ENCODE measurements around the gene VSTM4. TPM values are rescaled to one million over a fixed set of nuclear protein-coding genes. Genes with fewer than 3 reads are reported as not detected.

Gene VSTM4
- total and polyA plus RNA-seq, 2 donors (not counting 1 experiment from before 2014, with no cell fraction given) = 8.1 to 27.9 TPM

DNA sequence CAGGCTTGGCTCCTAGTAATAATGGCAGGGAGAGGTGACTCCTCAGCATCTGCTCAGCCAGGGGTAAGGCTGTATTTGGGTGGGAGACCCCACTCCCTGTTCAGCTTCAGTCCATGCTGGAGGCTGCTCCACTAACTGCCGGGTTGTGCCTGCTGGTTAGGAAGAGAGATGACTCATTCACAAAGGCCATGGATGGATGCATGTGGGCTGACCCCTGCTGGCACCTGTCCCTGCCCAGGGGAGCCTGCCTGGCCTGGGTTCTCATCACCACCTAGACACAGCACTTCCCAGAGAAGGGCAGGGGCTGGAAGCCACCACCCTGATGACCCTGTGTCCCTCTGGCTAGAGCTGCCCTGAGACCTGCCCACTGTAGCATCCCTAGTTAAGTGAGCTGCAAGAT is 59.0 kb downstream of the VSTM4 start:
- peak in 1 of 2 donors; percentile 12 for DNase-seq (ENCODE audit: low read depth in 2 of 2)
- Histone ChIP-seq H3K4me2 (ENCODE audit: extremely low read depth, insufficient read depth, low read length) (no peak overlapping the region), H2AFZ (ENCODE audit: low read length) (no peak overlapping the region), H4K20me1 (ENCODE audit: control insufficient read depth, extremely low read depth, insufficient read depth, low read length) (no peaks in the 10 kb centered on the region), H3K4me1 (ENCODE audit: control insufficient read depth, extremely low read depth, insufficient read depth, low read length) (peaks cover 5% of the 10 kb centered on the region), H3K27me3 (ENCODE audit: control insufficient read depth, insufficient read depth, low read length) (no peaks in the 10 kb centered on the region), H3K9ac (ENCODE audit: insufficient read depth, low read length) (no peak overlapping the region), H3K79me2 (ENCODE audit: control insufficient read depth, insufficient read depth, low read length) (no peaks in the 10 kb centered on the region), H3K27ac (ENCODE audit: insufficient read depth, low read length) (no peak overlapping the region), H3K36me3 (ENCODE audit: control insufficient read depth, insufficient read depth, low read length) (no peaks in the 10 kb centered on the region), H3K4me3 (replicated peaks in 1 of 4; ENCODE audit: control extremely low read depth in 1 of 4, insufficient read depth in 1 of 4, low read depth in 3 of 4, low read length in 4 of 4) (no peak overlapping the region), H3K9me3 (ENCODE audit: control insufficient read depth, insufficient read depth, low read depth, low read length) (no peaks in the 10 kb centered on the region)
- TF ChIP-seq EZH2 (IDR thresholded peaks at IDR 0.05; ENCODE audit: low read length, missing control alignments) = no peak
- TF ChIP-seq, protein P1, sequence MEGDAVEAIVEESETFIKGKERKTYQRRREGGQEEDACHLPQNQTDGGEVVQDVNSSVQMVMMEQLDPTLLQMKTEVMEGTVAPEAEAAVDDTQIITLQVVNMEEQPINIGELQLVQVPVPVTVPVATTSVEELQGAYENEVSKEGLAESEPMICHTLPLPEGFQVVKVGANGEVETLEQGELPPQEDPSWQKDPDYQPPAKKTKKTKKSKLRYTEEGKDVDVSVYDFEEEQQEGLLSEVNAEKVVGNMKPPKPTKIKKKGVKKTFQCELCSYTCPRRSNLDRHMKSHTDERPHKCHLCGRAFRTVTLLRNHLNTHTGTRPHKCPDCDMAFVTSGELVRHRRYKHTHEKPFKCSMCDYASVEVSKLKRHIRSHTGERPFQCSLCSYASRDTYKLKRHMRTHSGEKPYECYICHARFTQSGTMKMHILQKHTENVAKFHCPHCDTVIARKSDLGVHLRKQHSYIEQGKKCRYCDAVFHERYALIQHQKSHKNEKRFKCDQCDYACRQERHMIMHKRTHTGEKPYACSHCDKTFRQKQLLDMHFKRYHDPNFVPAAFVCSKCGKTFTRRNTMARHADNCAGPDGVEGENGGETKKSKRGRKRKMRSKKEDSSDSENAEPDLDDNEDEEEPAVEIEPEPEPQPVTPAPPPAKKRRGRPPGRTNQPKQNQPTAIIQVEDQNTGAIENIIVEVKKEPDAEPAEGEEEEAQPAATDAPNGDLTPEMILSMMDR (conservative IDR thresholded peaks at IDR 0.05 in 1 of 2, IDR thresholded peaks at IDR 0.05 in 1 of 2; ENCODE audit: low read depth in 1 of 2, low read length in 2 of 2) = no peak

DNA sequence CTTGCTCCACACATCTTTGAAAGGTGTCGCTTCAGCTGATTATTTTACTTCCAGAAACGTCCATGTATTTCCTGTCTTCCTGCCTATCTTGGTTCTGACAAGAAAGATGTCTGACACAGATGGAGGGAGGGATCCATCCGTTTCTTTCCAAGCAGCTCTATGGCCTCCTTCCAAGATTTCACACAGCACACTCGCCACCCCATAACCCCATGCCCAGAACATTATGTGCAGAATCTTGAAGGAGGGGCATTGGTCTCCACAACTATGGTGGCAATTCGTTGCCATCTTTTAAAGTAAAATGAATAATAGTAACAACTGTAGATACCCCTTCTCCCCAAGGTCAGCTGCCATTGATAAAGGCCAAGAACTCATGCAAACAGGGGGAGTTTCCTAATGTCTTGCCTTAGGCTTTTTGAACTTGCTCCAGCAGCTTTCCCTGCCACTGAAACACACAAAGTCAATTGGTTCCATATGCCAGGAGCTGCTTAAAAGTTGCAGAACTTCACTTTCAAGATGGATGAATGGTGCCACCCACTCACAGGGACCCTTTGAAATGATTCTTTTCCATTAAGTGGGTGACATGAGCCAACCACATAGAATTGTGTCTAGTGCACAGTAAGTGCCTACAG is 60.0 kb downstream of the VSTM4 start:
- DNase-seq (ENCODE audit: low read depth in 2 of 2) = no peak
- H3K9ac ChIP-seq (ENCODE audit: insufficient read depth, low read length) = no peak overlapping the region

DNA sequence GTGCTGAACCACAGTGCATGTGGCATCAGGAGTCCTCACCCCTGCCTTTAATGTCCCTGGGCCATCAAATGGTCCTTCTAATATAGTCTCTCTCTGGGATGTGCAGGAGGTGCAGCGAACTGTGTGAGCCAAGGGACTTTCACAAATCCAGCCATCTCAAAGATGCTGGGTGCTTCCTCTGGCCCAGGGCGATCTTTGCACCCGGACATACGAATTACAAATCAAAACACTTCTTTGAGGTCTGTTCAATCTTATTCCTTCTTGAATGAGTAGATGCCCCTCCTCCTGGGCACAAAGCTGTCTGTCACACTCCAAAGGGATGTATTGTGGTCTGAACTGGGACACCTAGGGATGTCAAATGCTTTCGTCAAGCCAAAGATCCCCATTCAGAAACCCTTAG is 60.6 kb downstream of the VSTM4 start:
- H3K4me3 ChIP-seq (replicated peaks in 1 of 4; ENCODE audit: control extremely low read depth in 1 of 4, insufficient read depth in 1 of 4, low read depth in 3 of 4, low read length in 4 of 4) = no peak overlapping the region
- no peak overlapping the region for H3K4me2 ChIP-seq (ENCODE audit: extremely low read depth, insufficient read depth, low read length)
- H3K27ac ChIP-seq (ENCODE audit: insufficient read depth, low read length) = no peak overlapping the region
- H3K9me3 ChIP-seq (ENCODE audit: control insufficient read depth, insufficient read depth, low read depth, low read length) = no peaks in the 10 kb centered on the region
- H2AFZ ChIP-seq (ENCODE audit: low read length) = no peak overlapping the region
- H3K79me2 ChIP-seq (ENCODE audit: control insufficient read depth, insufficient read depth, low read length) = no peaks in the 10 kb centered on the region
- TF ChIP-seq, protein P1 (conservative IDR thresholded peaks at IDR 0.05 in 1 of 2, IDR thresholded peaks at IDR 0.05 in 1 of 2; ENCODE audit: low read depth in 1 of 2, low read length in 2 of 2) = no peak
- no peak for TF ChIP-seq EZH2 (IDR thresholded peaks at IDR 0.05; ENCODE audit: low read length, missing control alignments)
- H4K20me1 ChIP-seq (ENCODE audit: control insufficient read depth, extremely low read depth, insufficient read depth, low read length) = no peaks in the 10 kb centered on the region
- H3K9ac ChIP-seq (ENCODE audit: insufficient read depth, low read length) = no peak overlapping the region
- peaks cover 5% of the 10 kb centered on the region for H3K4me1 ChIP-seq (ENCODE audit: control insufficient read depth, extremely low read depth, insufficient read depth, low read length)
- no peaks in the 10 kb centered on the region for H3K27me3 ChIP-seq (ENCODE audit: control insufficient read depth, insufficient read depth, low read length)
- no peak for DNase-seq (ENCODE audit: low read depth in 2 of 2)
- H3K36me3 ChIP-seq (ENCODE audit: control insufficient read depth, insufficient read depth, low read length) = no peaks in the 10 kb centered on the region

More for the DNA sequence above, 60.0 kb downstream of the VSTM4 start:
- H3K79me2 ChIP-seq (ENCODE audit: control insufficient read depth, insufficient read depth, low read length) = no peaks in the 10 kb centered on the region
- no peaks in the 10 kb centered on the region for H3K27me3 ChIP-seq (ENCODE audit: control insufficient read depth, insufficient read depth, low read length)
- H3K4me1 ChIP-seq (ENCODE audit: control insufficient read depth, extremely low read depth, insufficient read depth, low read length) = peaks cover 5% of the 10 kb centered on the region
- H3K4me2 ChIP-seq (ENCODE audit: extremely low read depth, insufficient read depth, low read length) = no peak overlapping the region
- H3K9me3 ChIP-seq (ENCODE audit: control insufficient read depth, insufficient read depth, low read depth, low read length) = no peaks in the 10 kb centered on the region
- H2AFZ ChIP-seq (ENCODE audit: low read length) = no peak overlapping the region
- H3K4me3 ChIP-seq (replicated peaks in 1 of 4; ENCODE audit: control extremely low read depth in 1 of 4, insufficient read depth in 1 of 4, low read depth in 3 of 4, low read length in 4 of 4) = no peak overlapping the region
- TF ChIP-seq EZH2 (IDR thresholded peaks at IDR 0.05; ENCODE audit: low read length, missing control alignments) = no peak
- TF ChIP-seq, protein P1 (conservative IDR thresholded peaks at IDR 0.05 in 1 of 2, IDR thresholded peaks at IDR 0.05 in 1 of 2; ENCODE audit: low read depth in 1 of 2, low read length in 2 of 2) = no peak
- no peaks in the 10 kb centered on the region for H3K36me3 ChIP-seq (ENCODE audit: control insufficient read depth, insufficient read depth, low read length)
- no peak overlapping the region for H3K27ac ChIP-seq (ENCODE audit: insufficient read depth, low read length)
- no peaks in the 10 kb centered on the region for H4K20me1 ChIP-seq (ENCODE audit: control insufficient read depth, extremely low read depth, insufficient read depth, low read length)
